GM12878 (cell line): ENCODE results near the gene FAM221B. TPM values are rescaled to one million over a fixed set of nuclear protein-coding genes. Genes with fewer than 3 reads are reported as not detected.

Source experiments
- ATAC-seq: fragments of 200-7000 bp; cut with Tn5 transposase; 3 replicates; pipeline ENCODE4 v1.9.1; 2020; ENCODE audit warnings: mild to moderate bottlenecking, moderate library complexity
- BruUV-seq: library from RNA; stranded (reverse); fragments of 400-500 nt; replicated peaks from 2 replicates; lab custom pipeline; 2021; lab: Mats Ljungman, UMichigan
- CTCF ChIA-PET: fragments of 300-600 bp; sonication (Branson Sonifier 250); formaldehyde crosslinking; extraction: SDS; loops from one replicate; lab custom pipeline; 2021; ENCODE audit warnings: inconsistent platforms; lab: Yijun Ruan, JAX
- POLR2A ChIA-PET: fragments of 350-600 bp; formaldehyde crosslinking; extraction: SDS; loops from one replicate; lab custom pipeline; 2021; ENCODE audit warnings: inconsistent platforms; lab: Charles Lee
- RAD21 ChIA-PET: fragments of 300-600 bp; sonication (Branson Sonifier 250); formaldehyde crosslinking; loops from one replicate; lab custom pipeline; 2023; ENCODE audit warnings: antibody characterized with exemption; ENCODE audit not compliant: unreplicated experiment; lab: Charles Lee
- SMC1A ChIA-PET: fragments of 300-600 bp; sonication (Branson Sonifier 250); formaldehyde crosslinking; loops from one replicate; lab custom pipeline; 2023; ENCODE audit not compliant: unreplicated experiment, uncharacterized antibody; lab: Charles Lee
- DNase-seq: peaks from one replicate; pipeline ENCODE4 v3.0.0-alpha.2; 2011; ENCODE audit warnings: low read depth, low spot score
- FAIRE-seq: peaks from 3 replicates; lab custom pipeline; 2011; peaks lifted over from hg19 to GRCh38; lab: Jason Lieb, UNC
- H2AFZ ChIP-seq: 2 replicates; pipeline ENCODE4 v1.6.0; 2011; ENCODE audit warnings: low read depth, low read length, control low read depth; ENCODE audit not compliant: control insufficient read depth
- H3K27ac ChIP-seq: 2 replicates; pipeline ENCODE4 v1.5.1; 2011; ENCODE audit warnings: control low read depth; ENCODE audit not compliant: control insufficient read depth, insufficient read depth
- H3K27me3 ChIP-seq, 2 experiments: replicated peaks in 1 of 2; 2 replicates each; pipeline versions ENCODE4 v1.6.0 to v1.6.1; 2011; ENCODE audit warnings: low read length in 1 of 2; ENCODE audit not compliant: control insufficient read depth in 2 of 2, insufficient read depth in 2 of 2
- H3K36me3 ChIP-seq, 2 experiments: 2 replicates each; pipeline ENCODE4 v1.5.1; 2011; ENCODE audit warnings: low read length in 1 of 2; ENCODE audit not compliant: control insufficient read depth in 2 of 2, insufficient read depth in 2 of 2
- H3K4me1 ChIP-seq: 2 replicates; pipeline ENCODE4 v1.6.1; 2011; ENCODE audit warnings: mild to moderate bottlenecking, low read length, moderate library complexity, mixed read lengths; ENCODE audit not compliant: control insufficient read depth, insufficient read depth
- H3K4me2 ChIP-seq: 2 replicates; pipeline ENCODE4 v1.6.0; 2011; ENCODE audit warnings: control low read depth; ENCODE audit not compliant: control insufficient read depth, insufficient read depth
- H3K4me3 ChIP-seq: fragments of 200-600 bp; sonication (generic); 2 replicates; pipeline ENCODE4 v1.5.1; 2016
- H3K79me2 ChIP-seq: 2 replicates; pipeline ENCODE4 v1.6.0; 2011; ENCODE audit warnings: low read length; ENCODE audit not compliant: control insufficient read depth, insufficient read depth
- H3K9ac ChIP-seq: 2 replicates; pipeline ENCODE4 v1.8.0; 2011; ENCODE audit warnings: low read length, control low read depth, mixed read lengths; ENCODE audit not compliant: control insufficient read depth, insufficient read depth
- H3K9me3 ChIP-seq: replicated peaks from 3 replicates; pipeline ENCODE4 v1.5.1; 2011; ENCODE audit warnings: mild to moderate bottlenecking, low read length; ENCODE audit not compliant: control insufficient read depth, insufficient read depth
- H4K20me1 ChIP-seq: 2 replicates; pipeline ENCODE4 v1.6.0; 2011; ENCODE audit not compliant: control insufficient read depth, insufficient read depth
- BHLHE40 ChIP-seq, 2 experiments: fragments of 450-650 bp in 1 of 2; IDR thresholded peaks; 2 replicates each; pipeline ENCODE4 v1.6.1; 2011 to 2017; ENCODE audit warnings: low read depth in 2 of 2, borderline replicate concordance in 1 of 2, improper control_type of control experiment in 1 of 2, low read length in 1 of 2, mild to moderate bottlenecking in 1 of 2
- CHD4 ChIP-seq: fragments of 200-600 bp; sonication (generic); IDR thresholded peaks from 2 replicates; pipeline ENCODE4 v1.6.1; 2016; ENCODE audit warnings: mild to moderate bottlenecking
- EED ChIP-seq: sonication (generic); IDR thresholded peaks from 2 replicates; pipeline ENCODE4 v1.6.1; 2016; ENCODE audit warnings: antibody characterized with exemption, low read depth
- HDAC2 ChIP-seq: fragments of 200-600 bp; sonication (generic); IDR thresholded peaks from 2 replicates; pipeline ENCODE4 v1.6.1; 2017
- HDAC6 ChIP-seq: fragments of 200-600 bp; sonication (generic); IDR thresholded peaks from one replicate; pipeline ENCODE4 v1.8.0; 2017; ENCODE audit warnings: antibody characterized with exemption; ENCODE audit not compliant: unreplicated experiment
- IKZF1 ChIP-seq: fragments of 450-650 bp; conservative IDR thresholded peaks from 2 replicates; pipeline ENCODE4 v1.6.1; 2017; ENCODE audit warnings: antibody characterized with exemption, mild to moderate bottlenecking
- JUNB ChIP-seq: IDR thresholded peaks from 2 replicates; pipeline ENCODE4 v1.6.1; 2016; ENCODE audit warnings: antibody characterized with exemption, mild to moderate bottlenecking
- KLF5 ChIP-seq: fragments of 450-650 bp; IDR thresholded peaks from 2 replicates; pipeline ENCODE4 v1.6.1; 2014; ENCODE audit warnings: mild to moderate bottlenecking; ENCODE audit not compliant: partially characterized antibody
- PAX8 ChIP-seq: fragments of 450-650 bp; IDR thresholded peaks from 2 replicates; pipeline ENCODE4 v1.6.1; 2017; ENCODE audit warnings: mild to moderate bottlenecking, moderate library complexity
- POLR2AphosphoS2 ChIP-seq: IDR thresholded peaks from 2 replicates; pipeline ENCODE4 v1.6.1; 2011; ENCODE audit warnings: low read depth, mild to moderate bottlenecking, low read length, improper control_type of control experiment, moderate library complexity
- RAD51 ChIP-seq: fragments of 450-650 bp; IDR thresholded peaks from 2 replicates; pipeline ENCODE4 v1.6.1; 2016; ENCODE audit warnings: moderate library complexity, mild to moderate bottlenecking, inconsistent platforms
- SPI1 ChIP-seq: IDR thresholded peaks from 2 replicates; pipeline ENCODE4 v1.6.1; 2011; ENCODE audit warnings: low read depth, mild to moderate bottlenecking, low read length, moderate library complexity, borderline replicate concordance; ENCODE audit not compliant: insufficient read depth
- SRF ChIP-seq, 2 experiments: IDR thresholded peaks; 2 replicates each; pipeline ENCODE4 v1.6.1; 2011; ENCODE audit warnings: low read depth in 2 of 2, low read length in 2 of 2, mild to moderate bottlenecking in 1 of 2, moderate library complexity in 1 of 2
- ZBTB4 ChIP-seq: fragments of 450-650 bp; formaldehyde crosslinking; IDR thresholded peaks from 2 replicates; pipeline ENCODE4 v1.4.0; 2022; ENCODE audit warnings: mild to moderate bottlenecking, moderate library complexity
- WGBS: methylation state at CpG from one replicate; pipeline ENCODE4 v1.1.6; 2016; ENCODE audit warnings: low lambda C conversion rate; ENCODE audit not compliant: insufficient replicate concordance, insufficient coverage; ENCODE audit errors: missing lambda C conversion rate; 5-methylcytosine and 5-hydroxymethylcytosine counted together
- in situ Hi-C: fragments of 300-500 bp; cut with MboI; formaldehyde crosslinking; loops from 9 replicates; pipeline ENCODE4 v1.14.3; 2018; ENCODE audit warnings: mixed read lengths
- intact Hi-C: fragments of 100-400 bp; cut with micrococcal nuclease; formaldehyde crosslinking; loops from one replicate; pipeline ENCODE4 v1.14.2; 2022; ENCODE audit not compliant: unreplicated experiment
- polyA plus RNA-seq, 11 experiments: library from polyadenylated mRNA; depleted of rRNA in 4 of 11; unstranded in 6 of 11; stranded (reverse) in 5 of 11; fragments of >200 nt; fragmentation: Nextera tagmentation in 4 of 11; fragmentation: Illumina TruSeq in 1 of 11; extraction: Ambion mirVana in 4 of 11; extraction: Trizol in 1 of 11; gene quantifications; 1 replicate in 1 of 11; 2 replicates in 10 of 11; pipeline versions ENCODE4 v1.2.1 to v1.2.3, GENCODE V29; 2011 to 2016; ENCODE audit warnings: inconsistent platforms in 2 of 11, missing spikeins in 2 of 11, low read depth in 1 of 11
- total RNA-seq, 4 experiments: library from RNA; depleted of rRNA in 3 of 4; stranded (reverse); fragments of >200 nt in 3 of 4; fragmentation: Illumina TruSeq in 1 of 4; extraction: Trizol in 1 of 4; gene quantifications; 2 replicates each; pipeline versions ENCODE4 v1.2.1 to v1.2.3, GENCODE V29; 2013 to 2021
- TF ChIP-seq, protein P1 (sequence below): fragments of 450-650 bp; IDR thresholded peaks from 2 replicates; pipeline ENCODE4 v1.6.1; 2017; ENCODE audit warnings: mild to moderate bottlenecking
- TF ChIP-seq, protein P2 (sequence below): fragments of 450-650 bp; formaldehyde crosslinking; IDR thresholded peaks from 2 replicates; pipeline ENCODE4 v1.5.0; 2022; ENCODE audit warnings: mild to moderate bottlenecking, missing genetic modification characterization

Gene FAM221B
- total and polyA plus RNA-seq, 10 of the 15 experiments (the other 5 are each of a cell fraction or from before 2014, with no cell fraction given), result 0.02 to 0.12 (median 0.04) TPM; not detected in 5

- RAD21 ChIA-PET, result interaction anchor here (1.0 to 1.9 kb wide), 4 partner anchors 11 to 42 kb away, joined by 3 to 8 read pairs (median 3); partner anchors contain the start of genes FAM221B, HINT2 and TMEM8B
- CTCF ChIA-PET, result interaction anchor here (0.6 to 1.5 kb wide), 5 partner anchors 9 to 50 kb away, joined by 3 to 6 read pairs (median 4); no protein-coding TSS in a partner anchor
- no TSS peak for BruUV-seq
Observed at GRCh38 chr9:35839926-35840325, 11.4 kb upstream of the FAM221B start.

More at GRCh38 chr9:35839926-35840325, 11.4 kb upstream of the FAM221B start:
- no peaks in the 10 kb centered on the region for H4K20me1 ChIP-seq
- H2AFZ ChIP-seq, result no peak overlapping the region
- no peak overlapping the region for H3K27ac ChIP-seq
- no peak for DNase-seq
- no peaks in the 10 kb centered on the region for H3K9me3 ChIP-seq
- no peaks in the 10 kb centered on the region for H3K79me2 ChIP-seq
- no peak for ATAC-seq
- no peak for FAIRE-seq
- peaks cover 50% of the 10 kb centered on the region for H3K4me1 ChIP-seq
- no peak overlapping the region for H3K9ac ChIP-seq
- ChIA-PET POLR2A (interaction anchor here (0.6 to 0.7 kb wide), 2 partner anchors 8 to 9 kb away, joined by 3 read pairs; no protein-coding TSS in a partner anchor), SMC1A (interaction anchor here (0.8 to 2.5 kb wide), 2 partner anchors 12 to 42 kb away, joined by 3 to 9 read pairs; no protein-coding TSS in a partner anchor)
- in situ Hi-C loops, result no loop called here
- TF ChIP-seq EED (no peak), SRF (IDR thresholded peaks at IDR 0.05; ENCODE audit: low read depth in 2 of 2, low read length in 2 of 2) (no peak), JUNB (no peak), PAX8 (no peak), KLF5 (no peak), HDAC6 (no peak), POLR2AphosphoS2 (no peak), CHD4 (no peak), ZBTB4 (CRISPR knock-in tag) (no peak), IKZF1 (0 out of 2 replicates have a peak, but pooled peaks have one; percentile 9), BHLHE40 (IDR thresholded peaks at IDR 0.05; ENCODE audit: borderline replicate concordance in 1 of 2, low read depth in 2 of 2, low read length in 1 of 2) (peak; percentile 88 to 91), RAD51 (no peak), HDAC2 (no peak), SPI1 (peak; percentile 84; the same call in 1 of the 2 replicates)
- TF ChIP-seq, protein P1, sequence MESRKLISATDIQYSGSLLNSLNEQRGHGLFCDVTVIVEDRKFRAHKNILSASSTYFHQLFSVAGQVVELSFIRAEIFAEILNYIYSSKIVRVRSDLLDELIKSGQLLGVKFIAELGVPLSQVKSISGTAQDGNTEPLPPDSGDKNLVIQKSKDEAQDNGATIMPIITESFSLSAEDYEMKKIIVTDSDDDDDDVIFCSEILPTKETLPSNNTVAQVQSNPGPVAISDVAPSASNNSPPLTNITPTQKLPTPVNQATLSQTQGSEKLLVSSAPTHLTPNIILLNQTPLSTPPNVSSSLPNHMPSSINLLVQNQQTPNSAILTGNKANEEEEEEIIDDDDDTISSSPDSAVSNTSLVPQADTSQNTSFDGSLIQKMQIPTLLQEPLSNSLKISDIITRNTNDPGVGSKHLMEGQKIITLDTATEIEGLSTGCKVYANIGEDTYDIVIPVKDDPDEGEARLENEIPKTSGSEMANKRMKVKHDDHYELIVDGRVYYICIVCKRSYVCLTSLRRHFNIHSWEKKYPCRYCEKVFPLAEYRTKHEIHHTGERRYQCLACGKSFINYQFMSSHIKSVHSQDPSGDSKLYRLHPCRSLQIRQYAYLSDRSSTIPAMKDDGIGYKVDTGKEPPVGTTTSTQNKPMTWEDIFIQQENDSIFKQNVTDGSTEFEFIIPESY, result no peak
- TF ChIP-seq, protein P2, sequence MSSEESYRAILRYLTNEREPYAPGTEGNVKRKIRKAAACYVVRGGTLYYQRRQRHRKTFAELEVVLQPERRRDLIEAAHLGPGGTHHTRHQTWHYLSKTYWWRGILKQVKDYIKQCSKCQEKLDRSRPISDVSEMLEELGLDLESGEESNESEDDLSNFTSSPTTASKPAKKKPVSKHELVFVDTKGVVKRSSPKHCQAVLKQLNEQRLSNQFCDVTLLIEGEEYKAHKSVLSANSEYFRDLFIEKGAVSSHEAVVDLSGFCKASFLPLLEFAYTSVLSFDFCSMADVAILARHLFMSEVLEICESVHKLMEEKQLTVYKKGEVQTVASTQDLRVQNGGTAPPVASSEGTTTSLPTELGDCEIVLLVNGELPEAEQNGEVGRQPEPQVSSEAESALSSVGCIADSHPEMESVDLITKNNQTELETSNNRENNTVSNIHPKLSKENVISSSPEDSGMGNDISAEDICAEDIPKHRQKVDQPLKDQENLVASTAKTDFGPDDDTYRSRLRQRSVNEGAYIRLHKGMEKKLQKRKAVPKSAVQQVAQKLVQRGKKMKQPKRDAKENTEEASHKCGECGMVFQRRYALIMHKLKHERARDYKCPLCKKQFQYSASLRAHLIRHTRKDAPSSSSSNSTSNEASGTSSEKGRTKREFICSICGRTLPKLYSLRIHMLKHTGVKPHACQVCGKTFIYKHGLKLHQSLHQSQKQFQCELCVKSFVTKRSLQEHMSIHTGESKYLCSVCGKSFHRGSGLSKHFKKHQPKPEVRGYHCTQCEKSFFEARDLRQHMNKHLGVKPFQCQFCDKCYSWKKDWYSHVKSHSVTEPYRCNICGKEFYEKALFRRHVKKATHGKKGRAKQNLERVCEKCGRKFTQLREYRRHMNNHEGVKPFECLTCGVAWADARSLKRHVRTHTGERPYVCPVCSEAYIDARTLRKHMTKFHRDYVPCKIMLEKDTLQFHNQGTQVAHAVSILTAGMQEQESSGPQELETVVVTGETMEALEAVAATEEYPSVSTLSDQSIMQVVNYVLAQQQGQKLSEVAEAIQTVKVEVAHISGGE (CRISPR knock-in tag), result no peak
- H3K36me3 ChIP-seq, result no peaks in the 10 kb centered on the region
- H3K4me2 ChIP-seq, result no peak overlapping the region
- WGBS, result 38% methylated on average over 5 of the region's 5 CpGs
- no peak overlapping the region for H3K4me3 ChIP-seq
- intact Hi-C loops, result no loop called here
- H3K27me3 ChIP-seq, result no peaks in the 10 kb centered on the region
